ENCODE measurements around the gene CACNG7. TPM values are rescaled to one million over a fixed set of nuclear protein-coding genes. Genes with fewer than 3 reads are reported as not detected.

The CACNG7 gene
- total RNA-seq, 5 donors from 2014 or later (not counting 1 experiment from before 2014, with no cell fraction given): not detected

GRCh38 chr19:53958823-53959757 lies 50.0 kb downstream of the CACNG7 start:
- ChIA-PET POLR2A (no interaction called here), CTCF (no interaction called here)
- ATAC-seq (replicated peaks in 1 of 4): no peak
- 4% methylated on average over 13 of the region's 22 CpGs for WGBS (ENCODE audit: insufficient coverage)
- H3K9me3 Mint-ChIP-seq: no peaks in the 10 kb centered on the region
- H3K36me3 ChIP-seq (ENCODE audit: control insufficient read depth in 2 of 2, extremely low read depth in 1 of 2, insufficient read depth in 1 of 2, low read length in 1 of 2): no peaks in the 10 kb centered on the region
- H3K4me3 Mint-ChIP-seq: no peak overlapping the region
- no peak for DNase-seq
- peaks cover 70% of the 10 kb centered on the region in 2 donors for H3K27me3 Mint-ChIP-seq
- no peaks in the 10 kb centered on the region for H3K36me3 Mint-ChIP-seq
- H3K27me3 ChIP-seq (replicated peaks in 1 of 2; ENCODE audit: control insufficient read depth in 2 of 2, extremely low read depth in 1 of 2, insufficient read depth in 2 of 2, low read length in 1 of 2): peaks cover 18 to 61% of the 10 kb centered on the region in 2 experiments
- H3K9me3 ChIP-seq: no peaks in the 10 kb centered on the region
- no peak overlapping the region for H3K27ac Mint-ChIP-seq
- no peak overlapping the region for H3K27ac ChIP-seq (ENCODE audit: low read length)
- H3K4me1 ChIP-seq (ENCODE audit: control insufficient read depth in 1 of 2, extremely low read depth in 1 of 2, insufficient read depth in 2 of 2, low read length in 2 of 2): no peaks in the 10 kb centered on the region
- no peak overlapping the region for H3K4me3 ChIP-seq (ENCODE audit: control insufficient read depth in 1 of 2, extremely low read depth in 1 of 2, low read length in 1 of 2)
- H3K4me1 Mint-ChIP-seq: peaks cover 0 to 31% (median 7%) of the 10 kb centered on the region in 3 donors

DNA sequence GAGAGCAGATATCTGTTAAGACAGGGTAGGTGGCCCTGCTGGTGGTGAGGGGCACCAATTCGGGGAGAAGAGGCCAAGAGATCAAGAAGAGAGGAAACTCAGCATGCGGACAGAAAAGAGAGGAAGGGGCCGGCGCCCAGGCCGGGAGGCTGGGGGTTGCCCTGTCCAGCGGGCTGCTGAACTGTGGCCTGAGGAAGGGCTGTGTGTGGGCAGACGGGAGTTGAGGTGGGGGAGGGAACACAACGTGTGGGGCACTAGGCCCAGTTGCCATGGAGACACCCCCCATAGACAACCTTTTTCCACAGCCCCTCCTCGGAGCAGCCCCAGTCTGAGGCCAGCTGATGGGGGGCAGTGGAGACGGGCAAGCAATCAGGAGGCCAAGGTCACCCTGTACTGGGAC lies 51.1 kb downstream of the CACNG7 start:
- Histone ChIP-seq H3K36me3 (ENCODE audit: control insufficient read depth in 2 of 2, extremely low read depth in 1 of 2, insufficient read depth in 1 of 2, low read length in 1 of 2) (no peaks in the 10 kb centered on the region), H3K4me3 (ENCODE audit: control insufficient read depth in 1 of 2, extremely low read depth in 1 of 2, low read length in 1 of 2) (no peak overlapping the region), H3K27ac (ENCODE audit: low read length) (no peak overlapping the region), H3K27me3 (replicated peaks in 1 of 2; ENCODE audit: control insufficient read depth in 2 of 2, extremely low read depth in 1 of 2, insufficient read depth in 2 of 2, low read length in 1 of 2) (peaks cover 17 to 72% of the 10 kb centered on the region in 2 experiments), H3K9me3 (no peaks in the 10 kb centered on the region), H3K4me1 (ENCODE audit: control insufficient read depth in 1 of 2, extremely low read depth in 1 of 2, insufficient read depth in 2 of 2, low read length in 2 of 2) (no peaks in the 10 kb centered on the region)
- H3K4me3 Mint-ChIP-seq: no peak overlapping the region
- 23% methylated on average over 5 of the region's 10 CpGs for whole genome bisulfite sequencing (ENCODE audit: insufficient coverage)
- H3K27me3 Mint-ChIP-seq: peaks cover 76 to 77% of the 10 kb centered on the region in 2 donors
- no peaks in the 10 kb centered on the region for H3K36me3 Mint-ChIP-seq
- peaks cover 0 to 35% (median 13%) of the 10 kb centered on the region in 3 donors for H3K4me1 Mint-ChIP-seq
- no peaks in the 10 kb centered on the region for H3K9me3 Mint-ChIP-seq
- POLR2A ChIA-PET: no interaction called here
- DNase-seq (no peak), ATAC-seq (replicated peaks in 1 of 4) (no peak)
- no peak overlapping the region for H3K27ac Mint-ChIP-seq
- CTCF ChIA-PET: interaction anchor here in 1 of 2 donors (0.6 kb wide), 2 partner anchors 25 to 543 kb away, joined by 4 to 6 read pairs; partner anchors contain the start of gene LAIR2

GRCh38 chr19:53960886-53961285 lies 51.8 kb downstream of the CACNG7 start:
- Histone ChIP-seq H3K9me3 (no peaks in the 10 kb centered on the region), H3K27me3 (replicated peaks in 1 of 2; ENCODE audit: control insufficient read depth in 2 of 2, extremely low read depth in 1 of 2, insufficient read depth in 2 of 2, low read length in 1 of 2) (peaks cover 15 to 77% of the 10 kb centered on the region in 2 experiments), H3K36me3 (ENCODE audit: control insufficient read depth in 2 of 2, extremely low read depth in 1 of 2, insufficient read depth in 1 of 2, low read length in 1 of 2) (no peaks in the 10 kb centered on the region), H3K4me3 (ENCODE audit: control insufficient read depth in 1 of 2, extremely low read depth in 1 of 2, low read length in 1 of 2) (no peak overlapping the region), H3K4me1 (ENCODE audit: control insufficient read depth in 1 of 2, extremely low read depth in 1 of 2, insufficient read depth in 2 of 2, low read length in 2 of 2) (no peaks in the 10 kb centered on the region), H3K27ac (ENCODE audit: low read length) (no peak overlapping the region)
- no peaks in the 10 kb centered on the region for H3K36me3 Mint-ChIP-seq
- H3K4me1 Mint-ChIP-seq: peaks cover 0 to 35% (median 13%) of the 10 kb centered on the region in 3 donors
- ATAC-seq (replicated peaks in 1 of 4) (no peak), DNase-seq (no peak)
- ChIA-PET CTCF (no interaction called here), POLR2A (no interaction called here)
- no peak overlapping the region for H3K4me3 Mint-ChIP-seq
- H3K27ac Mint-ChIP-seq: no peak overlapping the region
- no peaks in the 10 kb centered on the region for H3K9me3 Mint-ChIP-seq
- H3K27me3 Mint-ChIP-seq: peaks cover 78 to 79% of the 10 kb centered on the region in 2 donors
- WGBS (ENCODE audit: insufficient coverage): 5% methylated on average over 7 of the region's 8 CpGs

DNA sequence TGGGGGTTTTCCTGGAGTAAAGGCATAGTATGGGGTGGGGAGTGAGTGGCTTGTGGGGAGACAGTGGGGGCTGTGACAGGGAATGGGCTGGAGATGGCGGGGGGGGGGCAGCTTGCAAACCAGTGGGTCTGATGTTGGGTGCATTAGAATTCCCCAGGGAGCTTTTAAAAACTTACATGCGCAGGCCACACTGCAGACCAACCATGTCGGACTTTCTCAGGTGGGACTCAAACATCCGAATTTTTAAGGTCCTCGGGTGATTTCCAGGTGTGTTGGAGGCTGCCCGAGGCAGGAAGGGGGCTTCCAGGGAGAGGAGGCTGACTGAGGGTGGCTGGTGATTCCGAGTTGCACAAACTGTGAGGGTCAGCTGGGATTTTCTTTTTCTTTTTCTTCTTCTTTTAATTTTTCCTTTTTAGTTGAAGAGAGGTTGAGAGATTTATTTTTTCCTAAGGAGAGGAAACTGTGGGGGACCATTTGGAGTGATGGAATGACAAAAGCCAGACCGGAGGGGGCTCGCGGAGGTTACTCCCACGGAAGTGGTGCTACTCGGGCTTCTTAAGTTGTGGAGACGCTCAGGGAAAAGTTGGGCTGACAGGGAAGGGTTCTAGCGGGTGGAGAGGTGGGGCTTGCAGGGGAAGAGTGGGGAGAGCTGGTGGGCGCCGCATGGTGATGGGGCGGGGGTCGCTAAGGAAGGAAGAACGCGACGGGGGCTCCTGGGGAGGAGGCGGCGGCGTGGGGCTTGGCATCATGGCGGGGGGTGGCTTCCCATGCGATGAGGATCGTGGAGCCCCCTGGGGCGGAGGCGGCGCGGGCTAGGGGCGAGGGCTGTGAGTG lies 52.7 kb downstream of the CACNG7 start:
- peaks cover 78 to 80% of the 10 kb centered on the region in 2 donors for H3K27me3 Mint-ChIP-seq
- DNase-seq (no peak), ATAC-seq (replicated peaks in 1 of 4) (no peak)
- Histone ChIP-seq H3K9me3 (no peaks in the 10 kb centered on the region), H3K4me3 (ENCODE audit: control insufficient read depth in 1 of 2, extremely low read depth in 1 of 2, low read length in 1 of 2) (no peak overlapping the region), H3K36me3 (ENCODE audit: control insufficient read depth in 2 of 2, extremely low read depth in 1 of 2, insufficient read depth in 1 of 2, low read length in 1 of 2) (no peaks in the 10 kb centered on the region), H3K27me3 (replicated peaks in 1 of 2; ENCODE audit: control insufficient read depth in 2 of 2, extremely low read depth in 1 of 2, insufficient read depth in 2 of 2, low read length in 1 of 2) (peaks cover 10 to 84% of the 10 kb centered on the region in 2 experiments), H3K27ac (ENCODE audit: low read length) (no peak overlapping the region), H3K4me1 (ENCODE audit: control insufficient read depth in 1 of 2, extremely low read depth in 1 of 2, insufficient read depth in 2 of 2, low read length in 2 of 2) (no peaks in the 10 kb centered on the region)
- ChIA-PET CTCF (no interaction called here), POLR2A (no interaction called here)
- H3K36me3 Mint-ChIP-seq: no peaks in the 10 kb centered on the region
- 9% methylated on average over 21 of the region's 32 CpGs for WGBS (ENCODE audit: insufficient coverage)
- no peak overlapping the region for H3K4me3 Mint-ChIP-seq
- H3K4me1 Mint-ChIP-seq: peaks cover 0 to 35% (median 13%) of the 10 kb centered on the region in 3 donors
- no peaks in the 10 kb centered on the region for H3K9me3 Mint-ChIP-seq
- H3K27ac Mint-ChIP-seq: no peak overlapping the region

DNA sequence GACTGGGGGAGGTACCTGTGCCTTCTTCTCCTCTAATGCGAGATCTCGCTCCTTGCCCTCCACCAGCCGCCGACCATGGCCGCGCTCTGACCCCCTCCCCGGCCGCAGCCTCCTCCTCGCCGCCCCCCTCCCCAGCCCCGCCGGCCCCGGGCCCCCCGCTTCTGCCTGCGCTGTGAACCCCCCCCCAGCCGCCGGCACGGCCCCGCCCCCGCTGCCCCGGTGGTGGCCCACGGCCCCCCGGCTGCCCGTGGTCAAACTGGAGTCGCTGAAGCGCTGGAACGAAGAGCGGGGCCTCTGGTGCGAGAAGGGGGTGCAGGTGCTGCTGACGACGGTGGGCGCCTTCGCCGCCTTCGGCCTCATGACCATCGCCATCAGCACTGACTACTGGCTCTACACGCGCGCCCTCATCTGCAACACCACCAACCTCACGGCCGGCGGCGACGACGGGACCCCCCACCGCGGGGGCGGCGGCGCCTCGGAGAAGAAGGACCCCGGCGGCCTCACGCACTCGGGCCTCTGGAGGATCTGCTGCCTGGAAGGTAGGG lies 53.9 kb downstream of the CACNG7 start, which contains the start of gene CACNG8:
Gene CACNG8 (plus strand): TSS at position 51 of the 545 bp plus-strand sequence.
- POLR2A ChIA-PET: no interaction called here
- no peak for DNase-seq
- no peaks in the 10 kb centered on the region for H3K36me3 Mint-ChIP-seq
- peaks cover 72 to 77% of the 10 kb centered on the region in 2 donors for H3K27me3 Mint-ChIP-seq
- ATAC-seq (replicated peaks in 1 of 4): no peak
- CTCF ChIA-PET: no interaction called here
- H3K4me3 Mint-ChIP-seq: no peak within 1 kb of the TSS
- peaks cover 0 to 35% (median 11%) of the 10 kb centered on the region in 3 donors for H3K4me1 Mint-ChIP-seq
- no peaks in the 10 kb centered on the region for H3K9me3 Mint-ChIP-seq
- H3K4me3 ChIP-seq (ENCODE audit: control insufficient read depth in 1 of 2, extremely low read depth in 1 of 2, low read length in 1 of 2): no peak within 1 kb of the TSS
- H3K4me1 ChIP-seq (ENCODE audit: control insufficient read depth in 1 of 2, extremely low read depth in 1 of 2, insufficient read depth in 2 of 2, low read length in 2 of 2): no peaks in the 10 kb centered on the region
- H3K27ac ChIP-seq (ENCODE audit: low read length): no peak within 1 kb of the TSS
- peak within 1 kb of the TSS in 1 of 2 donors; percentile 19 for H3K27ac Mint-ChIP-seq
- H3K27me3 ChIP-seq (replicated peaks in 1 of 2; ENCODE audit: control insufficient read depth in 2 of 2, extremely low read depth in 1 of 2, insufficient read depth in 2 of 2, low read length in 1 of 2): peaks cover 6 to 77% of the 10 kb centered on the region in 2 experiments
- no peaks in the 10 kb centered on the region for H3K36me3 ChIP-seq (ENCODE audit: control insufficient read depth in 2 of 2, extremely low read depth in 1 of 2, insufficient read depth in 1 of 2, low read length in 1 of 2)
- WGBS (ENCODE audit: insufficient coverage): 15% methylated on average over 17 of the region's 55 CpGs
- no peaks in the 10 kb centered on the region for H3K9me3 ChIP-seq

GRCh38 chr19:53965091-53965490 lies 56.0 kb downstream of the CACNG7 start:
- peaks cover 57 to 65% of the 10 kb centered on the region in 2 donors for H3K27me3 Mint-ChIP-seq

More at GRCh38 chr19:53965091-53965490, 56.0 kb downstream of the CACNG7 start:
- ChIA-PET POLR2A (no interaction called here), CTCF (no interaction called here)
- Histone ChIP-seq H3K36me3 (ENCODE audit: control insufficient read depth in 2 of 2, extremely low read depth in 1 of 2, insufficient read depth in 1 of 2, low read length in 1 of 2) (no peaks in the 10 kb centered on the region), H3K27ac (ENCODE audit: low read length) (no peak overlapping the region), H3K4me1 (ENCODE audit: control insufficient read depth in 1 of 2, extremely low read depth in 1 of 2, insufficient read depth in 2 of 2, low read length in 2 of 2) (no peaks in the 10 kb centered on the region), H3K27me3 (replicated peaks in 1 of 2; ENCODE audit: control insufficient read depth in 2 of 2, extremely low read depth in 1 of 2, insufficient read depth in 2 of 2, low read length in 1 of 2) (peaks cover 4 to 66% of the 10 kb centered on the region in 2 experiments), H3K9me3 (no peaks in the 10 kb centered on the region), H3K4me3 (ENCODE audit: control insufficient read depth in 1 of 2, extremely low read depth in 1 of 2, low read length in 1 of 2) (no peak overlapping the region)
- no peak for ATAC-seq (replicated peaks in 1 of 4)
- no peak overlapping the region for H3K4me3 Mint-ChIP-seq
- H3K4me1 Mint-ChIP-seq: peaks cover 0 to 24% (median 10%) of the 10 kb centered on the region in 3 donors
- WGBS (ENCODE audit: insufficient coverage): 48% methylated on average over 11 of the region's 11 CpGs
- no peaks in the 10 kb centered on the region for H3K9me3 Mint-ChIP-seq
- no peak overlapping the region for H3K27ac Mint-ChIP-seq
- DNase-seq: no peak
- H3K36me3 Mint-ChIP-seq: no peaks in the 10 kb centered on the region

Data from T-cell (primary cell).